IMR-90 (cell line): ENCODE data around the gene ELFN2. TPM values are rescaled to one million over a fixed set of nuclear protein-coding genes. Genes with fewer than 3 reads are reported as not detected.

Source experiments
- ATAC-seq: fragments of 200-7000 bp; cut with Tn5 transposase; 2 replicates; pipeline ENCODE4 v1.9.1; 2020; ENCODE audit warnings: low read depth, mild to moderate bottlenecking, moderate library complexity
- BruUV-seq: library from RNA; stranded (reverse); fragments of 400-500 nt; replicated peaks from 2 replicates; lab custom pipeline; 2021; lab: Mats Ljungman, UMichigan
- CTCF ChIA-PET: fragments of 300-600 bp; formaldehyde crosslinking; extraction: SDS; loops from one replicate; lab custom pipeline; 2021; ENCODE audit warnings: antibody characterized with exemption; lab: Yijun Ruan, JAX
- POLR2A ChIA-PET: fragments of 300-600 bp; sonication (Branson Sonifier 250); formaldehyde crosslinking; loops from one replicate; lab custom pipeline; 2022; ENCODE audit warnings: antibody characterized with exemption; ENCODE audit not compliant: unreplicated experiment; lab: Charles Lee
- DNase-seq: peaks from one replicate; pipeline ENCODE4 v3.0.0; 2013
- H2AFZ ChIP-seq: replicated peaks from 2 replicates; pipeline ENCODE3; 2013; ENCODE audit warnings: low read length, mild to moderate bottlenecking; ENCODE audit not compliant: poor library complexity
- H2AK5ac ChIP-seq: 2 replicates; pipeline ENCODE4 v1.6.1; 2013; ENCODE audit warnings: low read depth, low read length, inconsistent platforms
- H2AK9ac ChIP-seq: replicated peaks from 2 replicates; pipeline ENCODE3; 2013; ENCODE audit warnings: mild to moderate bottlenecking, low read depth, low read length, moderate library complexity; ENCODE audit not compliant: poor library complexity
- H2BK120ac ChIP-seq: 2 replicates; pipeline ENCODE4 v1.6.1; 2013; ENCODE audit warnings: low read depth, low read length, inconsistent platforms
- H2BK15ac ChIP-seq: 3 replicates; pipeline ENCODE4 v1.6.1; 2013; ENCODE audit warnings: low read depth, low read length, inconsistent platforms
- H2BK20ac ChIP-seq: 2 replicates; pipeline ENCODE4 v1.6.1; 2013; ENCODE audit warnings: low read depth, mild to moderate bottlenecking, inconsistent platforms, low read length, moderate library complexity
- H2BK5ac ChIP-seq: 2 replicates; pipeline ENCODE4 v1.6.1; 2013; ENCODE audit warnings: mild to moderate bottlenecking, low read depth, low read length, inconsistent platforms; ENCODE audit not compliant: poor library complexity, severe bottlenecking
- H3K14ac ChIP-seq: replicated peaks from 2 replicates; pipeline ENCODE4 v1.6.1; 2013; ENCODE audit warnings: low read depth, low read length, inconsistent platforms
- H3K18ac ChIP-seq: 2 replicates; pipeline ENCODE4 v1.6.1; 2013; ENCODE audit warnings: low read depth, low read length, control low read depth
- H3K23ac ChIP-seq: 2 replicates; pipeline ENCODE4 v1.6.1; 2013; ENCODE audit warnings: low read depth, low read length, inconsistent platforms
- H3K27ac ChIP-seq: 2 replicates; pipeline ENCODE4 v1.5.1; 2013; ENCODE audit warnings: mild to moderate bottlenecking, control low read depth, low read length; ENCODE audit not compliant: insufficient read depth
- H3K27me3 ChIP-seq: 2 replicates; pipeline ENCODE4 v1.6.1; 2013; ENCODE audit warnings: low read length; ENCODE audit not compliant: control insufficient read depth, insufficient read depth
- H3K36me3 ChIP-seq: 2 replicates; pipeline ENCODE4 v1.6.1; 2013; ENCODE audit warnings: low read length, mixed read lengths; ENCODE audit not compliant: control insufficient read depth, insufficient read depth
- H3K4ac ChIP-seq: 2 replicates; pipeline ENCODE4 v1.6.1; 2013; ENCODE audit warnings: low read depth, low read length, inconsistent platforms
- H3K4me1 ChIP-seq: 2 replicates; pipeline ENCODE4 v1.6.1; 2013; ENCODE audit warnings: low read length, mixed read lengths; ENCODE audit not compliant: control insufficient read depth, insufficient read depth
- H3K4me2 ChIP-seq: 2 replicates; pipeline ENCODE4 v1.6.1; 2013; ENCODE audit warnings: low read depth, mild to moderate bottlenecking, control low read depth, low read length, moderate library complexity
- H3K4me3 ChIP-seq: 2 replicates; pipeline ENCODE4 v1.5.1; 2013; ENCODE audit warnings: low read depth, mild to moderate bottlenecking, control low read depth, low read length, moderate library complexity; ENCODE audit not compliant: insufficient read depth
- H3K56ac ChIP-seq: 2 replicates; pipeline ENCODE4 v1.6.1; 2013; ENCODE audit warnings: low read length, inconsistent platforms; ENCODE audit not compliant: insufficient read depth; ENCODE audit errors: extremely low read depth
- H3K79me1 ChIP-seq, 2 experiments: 2 replicates each; pipeline ENCODE4 v1.6.1; 2013; ENCODE audit warnings: low read length in 2 of 2, inconsistent platforms in 1 of 2, low read depth in 1 of 2
- H3K9ac ChIP-seq: 2 replicates; pipeline ENCODE4 v1.6.1; 2013; ENCODE audit warnings: low read depth, low read length, control low read depth
- H3K9me1 ChIP-seq: 2 replicates; pipeline ENCODE4 v1.6.1; 2013; ENCODE audit warnings: low read length, inconsistent platforms; ENCODE audit not compliant: insufficient read depth
- H3K9me3 ChIP-seq: 2 replicates; pipeline ENCODE4 v1.6.1; 2013; ENCODE audit warnings: low read length; ENCODE audit not compliant: control insufficient read depth, insufficient read depth
- H4K20me1 ChIP-seq: 2 replicates; pipeline ENCODE4 v1.6.1; 2013; ENCODE audit warnings: low read length, inconsistent platforms; ENCODE audit not compliant: insufficient read depth
- H4K5ac ChIP-seq: 2 replicates; pipeline ENCODE4 v1.6.1; 2013; ENCODE audit warnings: mild to moderate bottlenecking, low read depth, low read length, control low read depth
- H4K8ac ChIP-seq, 2 experiments: 2 replicates each; pipeline ENCODE4 v1.6.1; 2013; ENCODE audit warnings: low read depth in 2 of 2, low read length in 2 of 2, control low read depth in 1 of 2, inconsistent platforms in 1 of 2
- H4K91ac ChIP-seq: 2 replicates; pipeline ENCODE4 v1.6.1; 2013; ENCODE audit warnings: low read depth, low read length, inconsistent platforms; ENCODE audit not compliant: insufficient read depth
- BHLHE40 ChIP-seq: fragments of 150-350 bp; IDR thresholded peaks from 2 replicates; pipeline ENCODE4 v1.6.1; 2016; ENCODE audit warnings: mild to moderate bottlenecking, low read depth, low read length
- CTCF ChIP-seq: conservative IDR thresholded peaks from 2 replicates; pipeline ENCODE4 v1.5.1; 2012; ENCODE audit warnings: mild to moderate bottlenecking, low read depth, low read length, improper control_type of control experiment
- MAFK ChIP-seq: IDR thresholded peaks from 2 replicates; pipeline ENCODE4 v1.6.1; 2012; ENCODE audit warnings: low read depth, low read length, improper control_type of control experiment
- NFE2L2 ChIP-seq: fragments of 150-350 bp; IDR thresholded peaks from 2 replicates; pipeline ENCODE4 v1.6.1; 2016; ENCODE audit warnings: low read depth, mild to moderate bottlenecking, low read length
- POLR2A ChIP-seq: IDR thresholded peaks from 2 replicates; pipeline ENCODE4 v1.6.1; 2012; ENCODE audit warnings: mild to moderate bottlenecking, low read depth, low read length
- WGBS, 2 experiments: methylation state at CpG; one replicate each; pipeline versions ENCODE4 v1.1.5 to v1.1.7; 2013; ENCODE audit warnings: missing lambda C conversion rate in 2 of 2; ENCODE audit not compliant: insufficient read length in 1 of 2; ENCODE audit errors: extremely low coverage in 2 of 2; 5-methylcytosine and 5-hydroxymethylcytosine counted together
- dilution Hi-C: fragments of 300-500 bp; cut with HindIII; formaldehyde crosslinking; loops from one replicate; pipeline ENCODE4 v1.14.3; 2018; ENCODE audit warnings: low sequenced_read_pairs; ENCODE audit not compliant: unreplicated experiment
- in situ Hi-C: fragments of 300-500 bp; cut with MboI; formaldehyde crosslinking; loops from 3 replicates; pipeline ENCODE4 v1.14.3; 2019; ENCODE audit warnings: low sequenced_read_pairs, inconsistent platforms, mixed read lengths
- intact Hi-C: fragments of 100-400 bp; cut with micrococcal nuclease; formaldehyde crosslinking; loops from 2 replicates; pipeline ENCODE4 v1.10.0; 2022
- polyA plus RNA-seq, 3 experiments: library from polyadenylated mRNA; depleted of rRNA; stranded (reverse); fragments of >200 nt; gene quantifications; 2 replicates each; pipeline ENCODE4 v1.2.3, GENCODE V29; 2012; ENCODE audit warnings: low replicate concordance in 1 of 3
- total RNA-seq: library from RNA; depleted of rRNA; stranded (reverse); fragments of >200 nt; gene quantifications from 2 replicates; pipeline ENCODE4 v1.2.3, GENCODE V29; 2012

The ELFN2 gene
- total and polyA plus RNA-seq, 2 of the 4 experiments (the other 2 are of a cell fraction) = 0.72 to 5.0 TPM

GRCh38 chr22:37355174-37355573 is 72.1 kb downstream of the ELFN2 start:
- peaks cover under 1% of the 10 kb centered on the region; the same call in 1 of the 2 replicates for H3K9me1 ChIP-seq
- no peak overlapping the region for H3K23ac ChIP-seq
- H3K9me3 ChIP-seq = no peaks in the 10 kb centered on the region
- BruUV-seq = no TSS peak
- ChIA-PET POLR2A (no interaction called here), CTCF (no interaction called here)
- dilution Hi-C loops (no loop called here), intact Hi-C loops (no loop called here), in situ Hi-C loops (no loop called here)
- WGBS, 2 experiments = 74% methylated on average over 12 of the region's 14 CpGs; no CpG with 5 or more reads in 1 of the 2 experiments
- no peak overlapping the region for H2BK20ac ChIP-seq
- H4K20me1 ChIP-seq = no peaks in the 10 kb centered on the region
- H2AFZ ChIP-seq = peak overlapping the region; percentile 37
- no peaks in the 10 kb centered on the region for H3K36me3 ChIP-seq
- no peak overlapping the region for H3K27ac ChIP-seq
- no peak overlapping the region for H3K56ac ChIP-seq
- no peak overlapping the region for H3K4me2 ChIP-seq
- ATAC-seq (no peak), DNase-seq (no peak)
- H4K8ac ChIP-seq = no peak overlapping the region
- no peak overlapping the region for H2AK5ac ChIP-seq
- H3K79me1 ChIP-seq = no peaks in the 10 kb centered on the region
- TF ChIP-seq CTCF = no peak
- no peak for TF ChIP-seq BHLHE40
- TF ChIP-seq NFE2L2 = no peak
- no peak for TF ChIP-seq POLR2A
- no peak for TF ChIP-seq MAFK
- H3K4me3 ChIP-seq = no peak overlapping the region
- H3K14ac ChIP-seq = no peak overlapping the region
- H4K91ac ChIP-seq = no peak overlapping the region
- no peak overlapping the region for H3K18ac ChIP-seq
- no peak overlapping the region for H2BK15ac ChIP-seq
- H4K5ac ChIP-seq = no peak overlapping the region
- H2AK9ac ChIP-seq = no peak overlapping the region
- no peak overlapping the region for H3K9ac ChIP-seq
- no peak overlapping the region; the same call in 1 of the 2 replicates for H3K4ac ChIP-seq
- no peak overlapping the region for H2BK120ac ChIP-seq
- H3K27me3 ChIP-seq = peaks cover 13% of the 10 kb centered on the region
- no peak overlapping the region for H2BK5ac ChIP-seq
- H3K4me1 ChIP-seq = no peaks in the 10 kb centered on the region
